Medulla oblongata (tissue), 1 donor: Measurements from ENCODE around the gene PPM1L.
"Not testable (repeated sequence)": the region's sequence is repeated elsewhere in the genome, so short reads cannot be mapped to it uniquely, and the experiment has no call there.

ENCODE experiments used
- DNase-seq: peaks from one replicate; pipeline ENCODE4 v3.0.0-alpha.2; 2015; ENCODE audit errors: extremely low spot score

PPM1L gene

DNA sequence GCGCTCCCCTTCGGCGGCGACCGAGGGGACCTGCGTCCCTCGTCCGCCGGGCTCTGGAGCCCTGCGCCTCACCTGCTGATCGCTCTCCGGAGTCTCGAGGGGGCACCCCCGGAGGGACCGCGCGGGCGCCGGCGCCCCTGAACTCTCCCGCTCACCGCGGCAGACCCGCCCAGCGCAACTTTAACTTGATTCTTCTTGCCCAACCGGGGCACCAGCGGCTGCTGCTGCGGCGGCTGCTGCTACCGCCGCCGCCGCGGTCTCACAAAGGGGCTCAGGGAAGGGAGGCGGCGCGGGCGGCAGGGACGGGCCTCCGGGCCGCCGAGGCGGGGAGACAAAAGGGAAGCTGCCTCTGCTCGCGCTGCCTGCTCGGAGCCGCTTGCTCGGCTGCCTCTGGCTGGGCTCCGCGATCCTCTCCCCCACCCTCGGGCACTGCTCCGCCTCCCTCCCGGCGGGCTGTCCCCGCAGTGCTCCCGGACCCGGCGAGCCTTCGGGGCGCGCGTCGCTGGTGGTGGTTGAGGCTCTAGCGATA, at the start of gene PPM1L:
Gene PPM1L (plus strand): TSS at position 456 of the 529 bp plus-strand sequence.
- no peak for DNase-seq

DNA sequence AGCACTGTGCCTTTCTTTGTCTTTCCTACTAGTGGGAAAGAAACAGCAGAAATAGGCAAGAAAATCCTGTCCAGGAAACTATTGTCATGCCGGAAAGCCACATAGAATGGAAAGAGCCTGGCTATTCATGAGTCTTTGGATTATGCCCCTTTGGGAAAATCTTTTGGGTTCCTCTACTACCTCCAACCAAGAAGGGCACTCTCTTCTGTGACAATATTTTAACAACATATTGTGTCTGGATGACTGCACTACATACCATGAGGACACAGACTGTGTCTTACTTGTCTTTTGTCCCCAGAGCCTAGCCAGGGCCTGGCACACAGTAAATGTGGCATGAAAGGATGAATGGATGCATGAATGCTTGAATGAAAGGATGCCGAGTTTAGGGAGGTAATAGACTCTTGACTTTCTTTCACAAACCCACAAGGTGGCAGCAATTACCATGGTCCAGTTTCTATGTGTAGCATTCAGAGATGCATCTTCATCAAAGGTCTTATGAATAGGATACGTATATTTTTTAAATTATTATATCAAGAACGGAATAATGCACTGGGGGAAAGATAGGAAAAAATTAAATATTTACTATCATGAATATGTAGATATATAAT, 48.7 kb upstream of the PPM1L start:
- DNase-seq = peak; percentile 87

GRCh38 chr3:160709477-160710182, 46.4 kb upstream of the PPM1L start:
- no peak for DNase-seq

- not testable (repeated sequence) for DNase-seq
Measured at GRCh38 chr3:160713144-160713543, 42.9 kb upstream of the PPM1L start.

GRCh38 chr3:160719710-160720109, 36.3 kb upstream of the PPM1L start:
- no peak for DNase-seq

- DNase-seq = no peak
Measured at GRCh38 chr3:160720123-160720746, 35.8 kb upstream of the PPM1L start.

GRCh38 chr3:160722331-160722730, 33.7 kb upstream of the PPM1L start:
- no peak for DNase-seq

DNA sequence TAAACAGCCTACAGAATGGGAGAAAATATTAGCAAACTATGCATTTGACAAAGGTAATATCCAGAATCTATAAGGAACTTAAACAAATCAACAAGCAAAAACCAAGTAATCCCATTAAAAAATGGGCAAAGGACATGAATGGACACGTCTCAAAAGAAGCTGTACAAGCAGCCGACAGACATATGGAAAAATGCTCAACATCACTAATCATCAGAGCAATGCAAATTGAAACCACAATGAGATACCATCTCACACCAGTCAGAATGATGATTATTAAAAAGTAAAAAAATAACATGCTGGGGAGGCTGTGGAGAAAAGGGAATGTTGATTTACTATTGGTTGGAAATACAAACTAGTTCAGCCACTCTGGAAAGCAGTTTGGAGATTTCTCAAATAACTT, 30.7 kb upstream of the PPM1L start:
- no peak for DNase-seq

- DNase-seq = no peak
Measured at GRCh38 chr3:160735826-160736225, 20.2 kb upstream of the PPM1L start.

DNA sequence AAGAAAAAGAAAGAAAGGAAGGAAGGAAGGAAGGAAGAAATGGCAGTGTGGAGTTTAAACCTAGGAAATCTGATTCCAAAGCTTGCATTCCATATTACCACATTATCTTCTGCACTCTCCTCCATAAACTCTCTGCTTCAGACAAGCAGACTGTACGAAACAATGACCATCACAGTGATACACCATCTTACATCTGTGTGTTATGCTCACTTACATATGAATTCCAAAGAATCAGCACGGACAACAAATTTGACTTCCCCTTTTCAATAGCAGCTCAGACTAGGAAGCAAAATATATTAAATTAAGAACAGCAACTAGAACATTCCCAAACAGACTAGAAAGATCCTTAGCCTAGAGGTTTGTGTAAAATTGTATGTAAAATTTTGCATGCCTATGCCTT, 18.0 kb upstream of the PPM1L start:
- DNase-seq = no peak

DNA sequence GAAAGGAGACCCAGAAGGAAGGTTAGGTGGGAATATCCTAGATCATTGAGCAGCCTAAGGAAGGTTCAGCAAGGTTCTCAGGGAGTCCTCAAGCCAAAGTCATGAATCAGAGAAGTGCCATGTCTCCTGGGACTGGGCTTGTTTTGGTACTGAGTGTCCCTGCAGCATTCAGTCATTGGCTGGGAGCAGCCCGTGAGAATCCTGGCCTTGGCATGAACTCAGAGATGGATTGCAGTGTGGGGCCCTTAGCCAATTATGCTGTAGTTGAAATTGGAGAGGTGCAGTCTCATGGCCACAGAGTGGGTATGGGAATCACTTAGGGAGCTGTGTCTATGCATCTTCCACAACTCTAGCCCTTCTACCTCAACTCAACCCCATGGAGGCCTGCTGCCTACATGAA, 17.0 kb upstream of the PPM1L start:
- no peak for DNase-seq

- DNase-seq = no peak
Measured at GRCh38 chr3:160746976-160747375, 9.1 kb upstream of the PPM1L start.

- DNase-seq = no peak
Measured at GRCh38 chr3:160747422-160747821, 8.6 kb upstream of the PPM1L start.

DNA sequence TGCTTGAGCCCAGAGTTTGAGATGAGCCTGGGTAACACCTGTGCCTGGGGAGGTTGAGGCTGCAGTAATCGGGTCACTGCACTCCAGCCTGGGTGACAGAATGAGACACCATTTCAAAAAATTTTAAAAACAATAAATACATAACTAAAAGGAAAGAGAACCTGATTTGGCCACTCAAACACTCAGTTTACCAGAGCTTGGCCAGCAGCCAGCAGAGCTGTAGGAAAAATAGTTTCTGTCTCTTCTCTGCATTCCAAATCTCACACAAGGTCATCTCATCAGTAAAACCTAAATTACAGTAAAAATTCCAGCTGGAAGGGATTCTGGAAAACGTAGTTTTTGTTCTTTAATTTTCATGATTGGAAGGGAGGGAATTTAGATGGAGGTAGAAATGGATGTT, 7.8 kb upstream of the PPM1L start:
- no peak for DNase-seq

GRCh38 chr3:160748787-160749186, 7.2 kb upstream of the PPM1L start:
- no peak for DNase-seq

DNA sequence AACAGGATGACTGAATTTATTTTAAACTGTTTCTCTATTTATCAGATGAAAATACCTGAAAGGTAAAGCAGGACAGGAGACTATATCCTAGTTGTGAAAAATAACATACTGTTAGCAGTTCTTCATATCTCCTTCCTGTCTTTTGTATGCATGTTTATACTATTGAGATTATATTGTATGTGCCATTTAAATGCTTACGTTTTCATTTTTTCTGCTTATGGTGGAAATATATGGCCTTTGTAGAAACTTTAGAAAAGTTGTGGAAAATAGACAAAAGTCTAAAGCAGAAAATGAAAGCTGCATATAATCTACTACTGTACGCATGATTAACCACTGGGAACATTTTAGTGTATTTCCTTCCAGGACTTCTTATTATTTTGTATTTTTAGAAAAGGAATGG, 2.1 kb upstream of the PPM1L start:
- no peak for DNase-seq

- DNase-seq = peak; percentile 76
Measured at GRCh38 chr3:160754371-160754854, 1.6 kb upstream of the PPM1L start.

DNA sequence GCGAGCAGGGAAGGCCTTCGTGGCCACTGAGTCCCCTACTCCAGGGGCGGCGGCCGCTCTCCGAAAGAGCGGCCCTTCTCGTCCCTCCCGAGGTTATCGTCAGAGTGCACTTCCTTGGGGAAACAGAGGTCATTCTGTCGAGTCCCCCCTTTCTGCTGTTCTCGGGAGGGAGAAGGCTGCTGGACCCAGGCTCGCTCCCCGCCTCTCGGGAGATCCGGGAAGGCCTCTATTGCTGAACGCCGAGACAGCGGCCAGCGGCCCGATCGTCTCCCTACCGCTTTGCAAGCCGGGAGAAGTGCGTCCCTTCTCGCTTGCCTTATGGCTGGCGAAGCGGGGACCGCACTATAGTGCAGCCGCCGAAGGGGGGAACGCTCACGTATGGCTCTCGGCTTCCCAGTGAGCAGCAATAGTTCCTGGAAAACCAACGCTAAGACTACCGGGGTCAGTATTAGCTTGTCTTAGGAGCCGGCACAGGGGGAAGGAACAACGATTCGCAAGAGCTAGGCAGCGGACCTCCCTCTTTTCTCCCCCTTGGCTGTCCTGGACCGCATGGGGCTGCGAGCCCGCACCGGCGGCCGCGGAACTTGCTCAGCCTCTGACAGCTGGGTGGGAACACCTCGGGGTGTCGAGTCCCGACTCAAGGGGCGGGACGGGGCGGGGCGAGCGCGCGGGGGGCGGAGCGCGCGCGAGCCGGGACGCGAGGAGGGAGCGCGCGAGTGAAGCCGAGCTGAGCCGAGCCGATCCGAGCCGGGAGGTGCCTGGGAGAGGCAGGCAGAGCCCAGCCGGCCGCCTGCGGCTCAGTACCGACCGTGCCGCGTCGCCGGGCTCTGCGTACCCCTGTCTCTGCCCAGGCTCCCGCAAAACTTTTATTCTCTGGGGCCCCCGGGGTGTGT, 930 bp upstream of the PPM1L start:
- DNase-seq = peak; percentile 98

- DNase-seq = no peak
Measured at GRCh38 chr3:160757233-160758106, 1.4 kb downstream of the PPM1L start.

- DNase-seq = peak; percentile 41
Measured at GRCh38 chr3:160758929-160759577, 3.0 kb downstream of the PPM1L start.
